Limb (tissue), 2 donors: ENCODE data around the gene TAF11L13.

Experiments
- DNase-seq, 2 donors: peaks; one replicate each; pipeline ENCODE4 v3.0.0-alpha.2; 2016; ENCODE audit errors: extremely low spot score in 2 of 2

TAF11L13 gene

DNA sequence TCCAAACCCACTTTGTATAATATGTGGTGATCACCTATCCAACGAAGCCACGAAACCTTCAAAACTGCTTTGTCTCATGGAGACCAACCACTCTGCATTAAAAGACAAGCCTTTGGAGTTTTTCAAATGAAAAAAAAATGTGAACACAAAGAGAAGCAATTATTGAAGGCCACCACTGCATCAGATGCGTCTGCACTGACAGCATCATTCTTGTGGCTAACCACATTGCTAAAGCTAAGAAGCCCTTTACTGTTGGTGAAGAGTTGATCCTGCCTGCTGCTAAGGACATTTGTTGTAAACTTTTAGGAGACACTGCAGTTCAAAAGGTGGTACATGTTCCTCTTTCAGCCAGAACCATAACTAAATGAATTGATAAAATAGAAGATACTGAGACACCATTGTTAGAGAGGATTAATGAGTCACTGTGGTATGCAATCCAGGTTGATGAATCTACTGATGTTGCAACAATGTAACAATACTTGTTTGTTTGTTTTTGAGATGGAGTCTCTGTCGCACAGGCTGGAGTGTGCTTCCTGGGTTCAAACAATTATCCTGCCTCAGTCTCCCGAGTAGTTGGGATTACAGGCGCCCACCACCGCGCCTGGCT lies 47.8 kb downstream of the TAF11L13 start:
- DNase-seq, result no peak

DNA sequence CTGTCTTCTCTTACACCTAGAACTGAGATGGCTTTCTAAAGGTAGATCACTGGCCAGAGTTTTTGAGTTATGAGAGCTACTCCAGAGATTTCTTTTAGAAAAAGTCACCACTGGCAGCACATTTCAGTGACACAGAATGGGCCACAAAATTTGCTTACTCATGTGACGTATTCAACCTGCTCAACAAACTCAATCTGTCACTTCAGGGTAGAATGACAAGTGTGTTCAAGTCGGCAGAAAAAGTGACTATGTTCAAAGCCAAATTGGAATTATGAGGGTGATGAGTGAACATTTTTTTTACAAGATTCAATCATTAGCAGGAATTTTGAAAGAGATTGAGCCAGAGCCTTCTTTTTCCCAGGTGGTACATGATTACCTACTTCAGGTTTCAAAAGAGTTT lies 48.8 kb downstream of the TAF11L13 start:
- DNase-seq, result no peak
